Fibroblast of lung (primary cell): Measurements from ENCODE around the gene PRIM1. TPM values are rescaled to one million over a fixed set of nuclear protein-coding genes. Genes with fewer than 3 reads are reported as not detected.
A peak's percentile ranks its signal among the peaks of the same experiment; 100 is the strongest.
"Not testable (repeated sequence)": the region's sequence is repeated elsewhere in the genome, so short reads cannot be mapped to it uniquely, and the experiment has no call there.

Experiments
- DNase-seq, 2 donors: peaks; one replicate each; pipeline versions ENCODE4 v3.0.0 to v3.0.0-alpha.2; 2010; ENCODE audit warnings: low read depth in 2 of 2
- H2AFZ ChIP-seq: 2 replicates; pipeline ENCODE4 v1.5.1; 2012; ENCODE audit warnings: low read length, control low read depth, inconsistent platforms
- H3K27ac ChIP-seq: 2 replicates; pipeline ENCODE4 v1.5.1; 2011; ENCODE audit warnings: low read length, control low read depth; ENCODE audit not compliant: insufficient read depth
- H3K27me3 ChIP-seq: 2 replicates; pipeline ENCODE4 v1.5.1; 2011; ENCODE audit warnings: mild to moderate bottlenecking, low read length; ENCODE audit not compliant: control insufficient read depth, insufficient read depth
- H3K36me3 ChIP-seq: 2 replicates; pipeline ENCODE4 v1.5.1; 2011; ENCODE audit warnings: low read length; ENCODE audit not compliant: control insufficient read depth, insufficient read depth
- H3K4me1 ChIP-seq: 2 replicates; pipeline ENCODE4 v1.5.1; 2011; ENCODE audit warnings: low read length; ENCODE audit not compliant: control insufficient read depth, insufficient read depth; ENCODE audit errors: extremely low read depth
- H3K4me2 ChIP-seq: 2 replicates; pipeline ENCODE4 v1.5.1; 2011; ENCODE audit warnings: low read length, control low read depth; ENCODE audit not compliant: insufficient read depth; ENCODE audit errors: extremely low read depth
- H3K4me3 ChIP-seq, 4 experiments: fragments of 200-600 bp in 1 of 4; sonication (generic) in 1 of 4; replicated peaks in 1 of 4; 2 replicates each; pipeline ENCODE4 v1.5.1; 2011 to 2016; ENCODE audit warnings: low read length in 4 of 4, low read depth in 3 of 4, mild to moderate bottlenecking in 3 of 4, control low read depth in 2 of 4, inconsistent platforms in 1 of 4, mixed read lengths in 1 of 4; ENCODE audit not compliant: insufficient read depth in 1 of 4; ENCODE audit errors: control extremely low read depth in 1 of 4
- H3K79me2 ChIP-seq: 2 replicates; pipeline ENCODE4 v1.5.1; 2012; ENCODE audit warnings: mild to moderate bottlenecking, low read length, inconsistent platforms; ENCODE audit not compliant: control insufficient read depth, insufficient read depth
- H3K9ac ChIP-seq: 2 replicates; pipeline ENCODE4 v1.5.1; 2011; ENCODE audit warnings: mild to moderate bottlenecking, low read length, control low read depth; ENCODE audit not compliant: insufficient read depth
- H3K9me3 ChIP-seq: 2 replicates; pipeline ENCODE4 v1.5.1; 2012; ENCODE audit warnings: low read depth, low read length; ENCODE audit not compliant: control insufficient read depth, insufficient read depth
- H4K20me1 ChIP-seq: 2 replicates; pipeline ENCODE4 v1.5.1; 2011; ENCODE audit warnings: low read length; ENCODE audit not compliant: control insufficient read depth, insufficient read depth; ENCODE audit errors: extremely low read depth
- CTCF ChIP-seq, 2 donors: IDR thresholded peaks in 1 of 2; conservative IDR thresholded peaks in 1 of 2; 1 replicate in 1 of 2; 2 replicates in 1 of 2; pipeline ENCODE4 v1.5.1; 2011 to 2012; ENCODE audit warnings: low read length in 2 of 2, control low read depth in 1 of 2, inconsistent platforms in 1 of 2, low read depth in 1 of 2, mild to moderate bottlenecking in 1 of 2
- EZH2 ChIP-seq: IDR thresholded peaks from 2 replicates; pipeline ENCODE4 v1.5.1; 2012; ENCODE audit warnings: low read length, control low read depth, mild to moderate bottlenecking; ENCODE audit errors: missing control alignments
- polyA plus RNA-seq, 2 donors: library from polyadenylated mRNA; depleted of rRNA in 1 of 2; stranded (reverse) in 1 of 2; unstranded in 1 of 2; fragments of >200 nt; gene quantifications; 2 replicates each; pipeline ENCODE4 v1.2.1, GENCODE V29; 2011 to 2012; ENCODE audit warnings: missing spikeins in 1 of 2
- total RNA-seq: library from RNA; depleted of rRNA; stranded (reverse); fragments of >200 nt; gene quantifications from 2 replicates; pipeline ENCODE4 v1.2.1, GENCODE V29; 2014

The PRIM1 gene
- total and polyA plus RNA-seq, 2 donors (not counting 1 experiment from before 2014, with no cell fraction given), result 6.1 to 7.1 TPM

- no peaks in the 10 kb centered on the region for H3K4me1 ChIP-seq
- H3K27ac ChIP-seq, result no peak overlapping the region
- TF ChIP-seq EZH2, result no peak
- no peak for TF ChIP-seq CTCF (conservative IDR thresholded peaks at IDR 0.05 in 1 of 2, IDR thresholded peaks at IDR 0.05 in 1 of 2; ENCODE audit: low read depth in 1 of 2, low read length in 2 of 2)
- H3K4me2 ChIP-seq, result no peak overlapping the region
- no peaks in the 10 kb centered on the region for H3K36me3 ChIP-seq
- peak in 1 of 2 donors; percentile 29 for DNase-seq
- no peak overlapping the region for H2AFZ ChIP-seq
- H3K9me3 ChIP-seq, result no peaks in the 10 kb centered on the region
- no peaks in the 10 kb centered on the region for H3K27me3 ChIP-seq
- H3K9ac ChIP-seq, result no peak overlapping the region
- H3K4me3 ChIP-seq, result no peak overlapping the region
- H3K79me2 ChIP-seq, result no peaks in the 10 kb centered on the region
- no peaks in the 10 kb centered on the region for H4K20me1 ChIP-seq
These were observed 6.7 kb upstream of the PRIM1 start for GRCh38 chr12:56758728-56759262.

- H3K36me3 ChIP-seq, H3K79me2 ChIP-seq, H3K27me3 ChIP-seq, H3K4me2 ChIP-seq, H3K4me3 ChIP-seq, H3K9me3 ChIP-seq, H3K9ac ChIP-seq, DNase-seq, H2AFZ ChIP-seq, H3K27ac ChIP-seq, H3K4me1 ChIP-seq, H4K20me1 ChIP-seq: not testable (repeated sequence)
These were observed 5.8 kb upstream of the PRIM1 start for GRCh38 chr12:56757971-56758370.

GRCh38 chr12:56753566-56753965 lies 1.4 kb upstream of the PRIM1 start:
- Histone ChIP-seq H3K27me3 (no peaks in the 10 kb centered on the region), H3K4me1 (peaks cover 2% of the 10 kb centered on the region), H3K79me2 (peaks cover 1% of the 10 kb centered on the region), H3K36me3 (no peaks in the 10 kb centered on the region), H3K9me3 (no peaks in the 10 kb centered on the region), H3K9ac (no peak overlapping the region), H3K4me2 (no peak overlapping the region), H2AFZ (no peak overlapping the region), H3K4me3 (no peak overlapping the region), H4K20me1 (no peaks in the 10 kb centered on the region), H3K27ac (no peak overlapping the region)
- no peak for TF ChIP-seq EZH2
- no peak for TF ChIP-seq CTCF (conservative IDR thresholded peaks at IDR 0.05 in 1 of 2, IDR thresholded peaks at IDR 0.05 in 1 of 2; ENCODE audit: low read depth in 1 of 2, low read length in 2 of 2)
- no peak for DNase-seq

GRCh38 chr12:56750596-56750995 lies 1.5 kb downstream of the PRIM1 start:
- not testable (repeated sequence) for H3K36me3 ChIP-seq, DNase-seq, H3K4me1 ChIP-seq, H3K79me2 ChIP-seq, H3K4me2 ChIP-seq, H2AFZ ChIP-seq, H4K20me1 ChIP-seq, H3K9ac ChIP-seq, H3K27ac ChIP-seq, H3K9me3 ChIP-seq, H3K27me3 ChIP-seq
- peak overlapping the region in 1 of 4 experiments; percentile 94 for H3K4me3 ChIP-seq
